ENCODE data around the gene NPB.

NPB gene

GRCh38 chr17:81933178-81933699 is 31.2 kb downstream of the NPB start:
- H3K4me3 ChIP-seq (ENCODE audit: low read length), result no peak overlapping the region
- H3K27ac ChIP-seq (ENCODE audit: low read depth, low read length), result no peak overlapping the region
- peaks cover 2% of the 10 kb centered on the region for H3K36me3 ChIP-seq (ENCODE audit: control insufficient read depth, insufficient read depth, low read length)
- no peak overlapping the region for H3K9ac ChIP-seq (ENCODE audit: low read length)
- H3K4me2 ChIP-seq (ENCODE audit: low read length), result no peak overlapping the region
- no peak overlapping the region for H2BK5ac ChIP-seq (ENCODE audit: low read length)
- no peak overlapping the region for H4K8ac ChIP-seq (ENCODE audit: low read depth, low read length)
- H3K4me1 ChIP-seq (ENCODE audit: control insufficient read depth, low read depth, low read length), result no peaks in the 10 kb centered on the region
- H3K56ac ChIP-seq (ENCODE audit: low read length), result no peak overlapping the region
- H3K23ac ChIP-seq (ENCODE audit: low read length), result no peak overlapping the region
- DNase-seq, result no peak
- H2BK15ac ChIP-seq (replicated peaks; ENCODE audit: low read depth), result no peak overlapping the region
- no peak overlapping the region for H3K4ac ChIP-seq (ENCODE audit: low read depth, low read length)
- H2AK5ac ChIP-seq (ENCODE audit: low read length), result no peak overlapping the region
- no peaks in the 10 kb centered on the region for H3K27me3 ChIP-seq (ENCODE audit: insufficient read depth, low read length, poor library complexity)
- no peak overlapping the region for H4K5ac ChIP-seq (ENCODE audit: low read length)
- H2BK120ac ChIP-seq (ENCODE audit: low read depth, low read length), result no peak overlapping the region
- H3K18ac ChIP-seq (ENCODE audit: low read length), result no peak overlapping the region
- WGBS (ENCODE audit: extremely low coverage, insufficient coverage, low lambda C conversion rate), result no CpG with 5 or more reads among the region's 14 CpGs
- peaks cover 8% of the 10 kb centered on the region for H3K79me1 ChIP-seq (ENCODE audit: low read length)
- peaks cover 8% of the 10 kb centered on the region for H3K79me2 ChIP-seq (ENCODE audit: control insufficient read depth, insufficient read depth, low read length)

- Histone ChIP-seq H2BK120ac (ENCODE audit: low read depth, low read length) (no peak overlapping the region), H2BK15ac (replicated peaks; ENCODE audit: low read depth) (no peak overlapping the region), H3K4me1 (ENCODE audit: control insufficient read depth, low read depth, low read length) (no peaks in the 10 kb centered on the region), H3K79me1 (ENCODE audit: low read length) (peaks cover 8% of the 10 kb centered on the region), H3K4me2 (ENCODE audit: low read length) (no peak overlapping the region), H3K18ac (ENCODE audit: low read length) (no peak overlapping the region), H4K5ac (ENCODE audit: low read length) (no peak overlapping the region), H2AK5ac (ENCODE audit: low read length) (no peak overlapping the region), H3K27ac (ENCODE audit: low read depth, low read length) (no peak overlapping the region), H4K8ac (ENCODE audit: low read depth, low read length) (no peak overlapping the region), H3K4ac (ENCODE audit: low read depth, low read length) (no peak overlapping the region), H3K56ac (ENCODE audit: low read length) (no peak overlapping the region), H3K27me3 (ENCODE audit: insufficient read depth, low read length, poor library complexity) (no peaks in the 10 kb centered on the region), H3K23ac (ENCODE audit: low read length) (no peak overlapping the region), H3K36me3 (ENCODE audit: control insufficient read depth, insufficient read depth, low read length) (peaks cover 2% of the 10 kb centered on the region), H3K4me3 (ENCODE audit: low read length) (no peak overlapping the region), H3K9ac (ENCODE audit: low read length) (no peak overlapping the region), H2BK5ac (ENCODE audit: low read length) (no peak overlapping the region), H3K79me2 (ENCODE audit: control insufficient read depth, insufficient read depth, low read length) (peaks cover 8% of the 10 kb centered on the region)
- no CpG with 5 or more reads among the region's 23 CpGs for WGBS (ENCODE audit: extremely low coverage, insufficient coverage, low lambda C conversion rate)
- no peak for DNase-seq
These were observed 32.2 kb downstream of the NPB start for GRCh38 chr17:81934098-81934757.

DNA sequence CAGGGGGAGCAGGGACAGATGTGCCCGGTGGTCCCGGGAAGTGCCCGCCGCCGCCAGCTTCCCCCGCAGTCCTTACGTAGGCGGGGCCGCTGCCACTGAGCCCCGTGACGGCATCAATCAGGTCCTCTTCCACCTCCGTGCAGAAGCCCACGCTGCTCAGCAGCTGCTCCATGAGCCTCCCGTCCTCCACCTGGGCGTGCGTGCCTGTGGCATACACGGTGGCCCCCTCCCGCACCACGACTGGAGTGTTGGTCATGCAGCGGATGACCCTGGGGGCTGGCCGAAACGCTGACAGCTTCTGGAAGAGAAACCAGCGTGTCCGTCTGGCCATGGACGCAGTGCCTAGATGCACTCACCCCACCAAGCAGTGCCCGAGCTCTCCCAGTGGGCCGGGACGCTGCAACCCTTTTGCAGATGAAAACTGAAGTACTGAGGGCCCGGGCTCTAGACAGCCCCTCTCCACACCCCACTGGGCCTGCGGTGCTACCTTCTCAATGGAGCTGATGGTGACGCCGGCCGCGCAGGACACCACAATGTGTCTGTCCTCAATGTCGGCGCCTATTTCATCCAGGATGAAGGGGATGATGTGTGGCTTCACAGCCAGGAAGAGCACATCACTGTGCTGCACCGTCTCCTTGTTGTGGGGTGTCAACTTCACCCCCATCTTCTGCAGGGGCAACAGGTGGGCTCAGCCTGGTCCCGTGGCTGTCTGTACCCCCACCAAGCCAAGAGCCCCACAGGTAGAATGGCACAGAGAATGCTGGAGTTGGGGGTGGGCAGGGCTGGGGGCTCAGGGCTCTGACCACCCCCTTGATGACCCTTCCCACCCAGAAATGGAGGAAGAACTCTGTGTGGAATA is 33.0 kb downstream of the NPB start:
- H4K8ac ChIP-seq (ENCODE audit: low read depth, low read length), result no peak overlapping the region
- no peak overlapping the region for H2BK5ac ChIP-seq (ENCODE audit: low read length)
- peaks cover 8% of the 10 kb centered on the region for H3K79me2 ChIP-seq (ENCODE audit: control insufficient read depth, insufficient read depth, low read length)
- peaks cover 8% of the 10 kb centered on the region for H3K79me1 ChIP-seq (ENCODE audit: low read length)
- no peak overlapping the region for H2AK5ac ChIP-seq (ENCODE audit: low read length)
- H3K27me3 ChIP-seq (ENCODE audit: insufficient read depth, low read length, poor library complexity), result no peaks in the 10 kb centered on the region
- no CpG with 5 or more reads among the region's 38 CpGs for WGBS (ENCODE audit: extremely low coverage, insufficient coverage, low lambda C conversion rate)
- H3K4ac ChIP-seq (ENCODE audit: low read depth, low read length), result no peak overlapping the region
- H3K4me3 ChIP-seq (ENCODE audit: low read length), result no peak overlapping the region
- H3K27ac ChIP-seq (ENCODE audit: low read depth, low read length), result no peak overlapping the region
- no peak overlapping the region for H3K9ac ChIP-seq (ENCODE audit: low read length)
- H3K4me2 ChIP-seq (ENCODE audit: low read length), result no peak overlapping the region
- no peak overlapping the region for H4K5ac ChIP-seq (ENCODE audit: low read length)
- H3K18ac ChIP-seq (ENCODE audit: low read length), result no peak overlapping the region
- no peak overlapping the region for H3K23ac ChIP-seq (ENCODE audit: low read length)
- no peak overlapping the region for H2BK15ac ChIP-seq (replicated peaks; ENCODE audit: low read depth)
- no peak overlapping the region for H2BK120ac ChIP-seq (ENCODE audit: low read depth, low read length)
- H3K4me1 ChIP-seq (ENCODE audit: control insufficient read depth, low read depth, low read length), result no peaks in the 10 kb centered on the region
- DNase-seq, result no peak
- H3K56ac ChIP-seq (ENCODE audit: low read length), result peak overlapping the region; percentile 79
- peaks cover 2% of the 10 kb centered on the region for H3K36me3 ChIP-seq (ENCODE audit: control insufficient read depth, insufficient read depth, low read length)

- H3K79me2 ChIP-seq (ENCODE audit: control insufficient read depth, insufficient read depth, low read length), result peaks cover 8% of the 10 kb centered on the region
- no peak overlapping the region for H2BK120ac ChIP-seq (ENCODE audit: low read depth, low read length)
- no peak overlapping the region for H2BK5ac ChIP-seq (ENCODE audit: low read length)
- H4K5ac ChIP-seq (ENCODE audit: low read length), result no peak overlapping the region
- no peaks in the 10 kb centered on the region for H3K4me1 ChIP-seq (ENCODE audit: control insufficient read depth, low read depth, low read length)
- H3K23ac ChIP-seq (ENCODE audit: low read length), result no peak overlapping the region
- no peak overlapping the region for H3K18ac ChIP-seq (ENCODE audit: low read length)
- peaks cover 2% of the 10 kb centered on the region for H3K36me3 ChIP-seq (ENCODE audit: control insufficient read depth, insufficient read depth, low read length)
- H3K27ac ChIP-seq (ENCODE audit: low read depth, low read length), result no peak overlapping the region
- H3K56ac ChIP-seq (ENCODE audit: low read length), result peak overlapping the region; percentile 79
- H3K4me2 ChIP-seq (ENCODE audit: low read length), result peak overlapping the region; percentile 57
- no CpG with 5 or more reads among the region's 6 CpGs for WGBS (ENCODE audit: extremely low coverage, insufficient coverage, low lambda C conversion rate)
- no peak for DNase-seq
- H3K27me3 ChIP-seq (ENCODE audit: insufficient read depth, low read length, poor library complexity), result no peaks in the 10 kb centered on the region
- H2BK15ac ChIP-seq (replicated peaks; ENCODE audit: low read depth), result no peak overlapping the region
- H2AK5ac ChIP-seq (ENCODE audit: low read length), result no peak overlapping the region
- peaks cover 8% of the 10 kb centered on the region for H3K79me1 ChIP-seq (ENCODE audit: low read length)
- no peak overlapping the region for H4K8ac ChIP-seq (ENCODE audit: low read depth, low read length)
- H3K4ac ChIP-seq (ENCODE audit: low read depth, low read length), result no peak overlapping the region
- H3K9ac ChIP-seq (ENCODE audit: low read length), result peak overlapping the region; percentile 58
- no peak overlapping the region for H3K4me3 ChIP-seq (ENCODE audit: low read length)
These were observed 33.7 kb downstream of the NPB start for GRCh38 chr17:81935709-81936084.

DNA sequence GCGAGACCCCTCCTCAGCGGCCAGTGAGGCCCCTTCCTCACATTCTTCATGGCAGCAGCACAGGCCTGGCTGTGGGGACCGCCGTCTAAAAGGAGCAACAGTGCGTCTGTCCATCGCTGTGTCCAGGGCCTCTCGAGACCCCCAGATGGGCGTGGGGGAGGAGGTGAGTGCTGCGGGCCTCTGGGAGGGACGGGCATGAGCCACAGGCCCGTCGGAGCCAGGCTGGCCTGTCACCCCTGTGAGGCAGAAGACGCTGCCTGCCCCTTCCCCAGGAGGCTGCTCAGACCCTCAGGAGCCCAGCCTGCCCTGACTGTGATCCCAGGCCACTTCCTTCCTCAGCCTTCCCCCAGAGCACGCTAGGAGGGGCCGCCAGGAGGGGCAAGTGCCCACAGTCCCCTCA is 37.2 kb downstream of the NPB start:
- Histone ChIP-seq H2BK120ac (ENCODE audit: low read depth, low read length) (no peak overlapping the region), H3K4me1 (ENCODE audit: control insufficient read depth, low read depth, low read length) (no peaks in the 10 kb centered on the region)
- WGBS (ENCODE audit: extremely low coverage, insufficient coverage, low lambda C conversion rate), result no CpG with 5 or more reads among the region's 15 CpGs

More for the DNA sequence above, 37.2 kb downstream of the NPB start:
- Histone ChIP-seq H3K23ac (ENCODE audit: low read length) (no peak overlapping the region), H3K79me1 (ENCODE audit: low read length) (peaks cover 8% of the 10 kb centered on the region), H3K4me2 (ENCODE audit: low read length) (no peak overlapping the region), H2BK15ac (replicated peaks; ENCODE audit: low read depth) (no peak overlapping the region), H3K4ac (ENCODE audit: low read depth, low read length) (no peak overlapping the region), H3K18ac (ENCODE audit: low read length) (no peak overlapping the region), H3K36me3 (ENCODE audit: control insufficient read depth, insufficient read depth, low read length) (no peaks in the 10 kb centered on the region), H3K27ac (ENCODE audit: low read depth, low read length) (no peak overlapping the region), H3K56ac (ENCODE audit: low read length) (no peak overlapping the region), H3K27me3 (ENCODE audit: insufficient read depth, low read length, poor library complexity) (no peaks in the 10 kb centered on the region), H3K4me3 (ENCODE audit: low read length) (no peak overlapping the region), H2BK5ac (ENCODE audit: low read length) (no peak overlapping the region), H3K79me2 (ENCODE audit: control insufficient read depth, insufficient read depth, low read length) (peaks cover 8% of the 10 kb centered on the region), H4K8ac (ENCODE audit: low read depth, low read length) (no peak overlapping the region), H4K5ac (ENCODE audit: low read length) (no peak overlapping the region), H2AK5ac (ENCODE audit: low read length) (no peak overlapping the region), H3K9ac (ENCODE audit: low read length) (no peak overlapping the region)
- DNase-seq, result no peak

Measured in mesendoderm (in vitro differentiated cells).